ENCODE data around the gene SEC11A. TPM values are rescaled to one million over a fixed set of nuclear protein-coding genes. Genes with fewer than 3 reads are reported as not detected.

The SEC11A gene
- total and polyA plus RNA-seq, 2 experiments from 2014 or later = 218 to 271 TPM

- no peaks in the 10 kb centered on the region for H3K36me3 ChIP-seq (replicated peaks; ENCODE audit: insufficient read depth, low read depth)
- peak overlapping the region; percentile 99 for H3K27ac ChIP-seq
- no peaks in the 10 kb centered on the region for H3K9me2 ChIP-seq (replicated peaks; ENCODE audit: insufficient read depth)
- peak overlapping the region; percentile 63 for H2AFZ ChIP-seq
- TF ChIP-seq EZH2 (IDR thresholded peaks at IDR 0.05; ENCODE audit: borderline replicate concordance) (no peak), CTCF (IDR thresholded peaks at IDR 0.05; ENCODE audit: poor library complexity) (no peak), EZH2phosphoT487 (IDR thresholded peaks at IDR 0.05; ENCODE audit: low read depth, severe bottlenecking, unreplicated experiment) (no peak)
- peak; percentile 55 for DNase-seq (ENCODE audit: low spot score)
- peaks cover 47% of the 10 kb centered on the region for H3K4me1 ChIP-seq (ENCODE audit: insufficient read depth)
- 11% methylated on average over 15 of the region's 15 CpGs for WGBS (ENCODE audit: low lambda C conversion rate, missing lambda C conversion rate)
- no peaks in the 10 kb centered on the region for H3K9me3 ChIP-seq (ENCODE audit: low read depth)
- peaks cover 54% of the 10 kb centered on the region for H4K20me1 ChIP-seq (ENCODE audit: insufficient read depth, poor library complexity, severe bottlenecking)
- no peaks in the 10 kb centered on the region for H3K27me3 ChIP-seq
- H3K4me3 ChIP-seq = peak overlapping the region; percentile 92
- peak overlapping the region; percentile 94 for H3K4me2 ChIP-seq
- peaks cover 82% of the 10 kb centered on the region for H3K79me2 ChIP-seq
Measured at GRCh38 chr15:84749111-84749991, 33.4 kb upstream of the SEC11A start.

- Histone ChIP-seq H3K27me3 (no peaks in the 10 kb centered on the region), H3K4me1 (ENCODE audit: insufficient read depth) (peaks cover 42% of the 10 kb centered on the region), H3K79me2 (peaks cover 81% of the 10 kb centered on the region), H3K36me3 (replicated peaks; ENCODE audit: insufficient read depth, low read depth) (no peaks in the 10 kb centered on the region), H4K20me1 (ENCODE audit: insufficient read depth, poor library complexity, severe bottlenecking) (peaks cover 46% of the 10 kb centered on the region), H3K9me2 (replicated peaks; ENCODE audit: insufficient read depth) (no peaks in the 10 kb centered on the region), H2AFZ (peak within 1 kb of the TSS; percentile 64), H3K4me2 (peak within 1 kb of the TSS; percentile 94), H3K4me3 (peak within 1 kb of the TSS; percentile 92), H3K9me3 (ENCODE audit: low read depth) (no peaks in the 10 kb centered on the region), H3K27ac (peak within 1 kb of the TSS; percentile 99)
- peak; percentile 93 for DNase-seq (ENCODE audit: low spot score)
- TF ChIP-seq EZH2phosphoT487 (IDR thresholded peaks at IDR 0.05; ENCODE audit: low read depth, severe bottlenecking, unreplicated experiment) (no peak), CTCF (IDR thresholded peaks at IDR 0.05; ENCODE audit: poor library complexity) (no peak), EZH2 (IDR thresholded peaks at IDR 0.05; ENCODE audit: borderline replicate concordance) (no peak)
- under 1% methylated on average over 42 of the region's 127 CpGs for WGBS (ENCODE audit: low lambda C conversion rate, missing lambda C conversion rate)
Measured at GRCh38 chr15:84748274-84749110, 32.6 kb upstream of the SEC11A start, which contains the start of gene ZNF592. Gene ZNF592, plus strand, starts transcription at chr15:84748592. Its CDS starts 34,084 bp downstream, at chr15:84782676.

- Histone ChIP-seq H3K4me2 (peak overlapping the region; percentile 86), H3K27ac (peak overlapping the region; percentile 99), H3K79me2 (peaks cover 72% of the 10 kb centered on the region), H3K27me3 (no peaks in the 10 kb centered on the region), H4K20me1 (ENCODE audit: insufficient read depth, poor library complexity, severe bottlenecking) (peaks cover 38% of the 10 kb centered on the region), H3K4me1 (ENCODE audit: insufficient read depth) (peaks cover 35% of the 10 kb centered on the region), H3K9me3 (ENCODE audit: low read depth) (no peaks in the 10 kb centered on the region), H2AFZ (peak overlapping the region; percentile 64), H3K4me3 (peak overlapping the region; percentile 46), H3K36me3 (replicated peaks; ENCODE audit: insufficient read depth, low read depth) (no peaks in the 10 kb centered on the region), H3K9me2 (replicated peaks; ENCODE audit: insufficient read depth) (no peaks in the 10 kb centered on the region)
- DNase-seq (ENCODE audit: low spot score) = peak; percentile 87
- TF ChIP-seq EZH2 (IDR thresholded peaks at IDR 0.05; ENCODE audit: borderline replicate concordance) (no peak), EZH2phosphoT487 (IDR thresholded peaks at IDR 0.05; ENCODE audit: low read depth, severe bottlenecking, unreplicated experiment) (no peak), CTCF (IDR thresholded peaks at IDR 0.05; ENCODE audit: poor library complexity) (no peak)
- 3% methylated on average over 38 of the region's 46 CpGs for WGBS (ENCODE audit: low lambda C conversion rate, missing lambda C conversion rate)
Measured at GRCh38 chr15:84747416-84748273, 31.7 kb upstream of the SEC11A start.

Data from hepatocyte (in vitro differentiated cells).